ENCODE data around the gene KLHDC4. TPM values are rescaled to one million over a fixed set of nuclear protein-coding genes. Genes with fewer than 3 reads are reported as not detected.

KLHDC4 gene
- total and polyA plus RNA-seq, 2 experiments from 2014 or later = 23.0 to 41.1 TPM

DNA sequence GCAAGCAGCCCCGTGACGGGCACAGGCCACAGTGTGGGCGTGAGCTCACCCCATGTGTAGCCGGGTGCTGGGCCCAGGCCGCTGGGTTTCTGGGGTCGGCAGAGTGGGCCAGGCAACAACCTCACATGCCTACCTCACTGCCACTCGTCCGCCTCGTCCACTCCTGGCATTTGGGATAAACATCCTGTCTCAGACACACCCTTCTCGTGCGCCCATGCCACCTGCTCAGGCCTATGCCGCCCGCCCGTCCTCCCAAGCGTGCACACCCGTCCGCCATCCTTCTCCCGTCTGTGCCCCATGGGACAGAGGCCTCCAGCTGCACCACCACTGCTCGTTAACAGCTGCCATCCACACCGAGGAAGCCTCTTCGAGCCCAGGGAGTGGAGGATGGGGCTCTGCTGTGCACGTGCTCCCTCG lies 64.3 kb downstream of the KLHDC4 start (continued):
- TF ChIP-seq, protein P1, sequence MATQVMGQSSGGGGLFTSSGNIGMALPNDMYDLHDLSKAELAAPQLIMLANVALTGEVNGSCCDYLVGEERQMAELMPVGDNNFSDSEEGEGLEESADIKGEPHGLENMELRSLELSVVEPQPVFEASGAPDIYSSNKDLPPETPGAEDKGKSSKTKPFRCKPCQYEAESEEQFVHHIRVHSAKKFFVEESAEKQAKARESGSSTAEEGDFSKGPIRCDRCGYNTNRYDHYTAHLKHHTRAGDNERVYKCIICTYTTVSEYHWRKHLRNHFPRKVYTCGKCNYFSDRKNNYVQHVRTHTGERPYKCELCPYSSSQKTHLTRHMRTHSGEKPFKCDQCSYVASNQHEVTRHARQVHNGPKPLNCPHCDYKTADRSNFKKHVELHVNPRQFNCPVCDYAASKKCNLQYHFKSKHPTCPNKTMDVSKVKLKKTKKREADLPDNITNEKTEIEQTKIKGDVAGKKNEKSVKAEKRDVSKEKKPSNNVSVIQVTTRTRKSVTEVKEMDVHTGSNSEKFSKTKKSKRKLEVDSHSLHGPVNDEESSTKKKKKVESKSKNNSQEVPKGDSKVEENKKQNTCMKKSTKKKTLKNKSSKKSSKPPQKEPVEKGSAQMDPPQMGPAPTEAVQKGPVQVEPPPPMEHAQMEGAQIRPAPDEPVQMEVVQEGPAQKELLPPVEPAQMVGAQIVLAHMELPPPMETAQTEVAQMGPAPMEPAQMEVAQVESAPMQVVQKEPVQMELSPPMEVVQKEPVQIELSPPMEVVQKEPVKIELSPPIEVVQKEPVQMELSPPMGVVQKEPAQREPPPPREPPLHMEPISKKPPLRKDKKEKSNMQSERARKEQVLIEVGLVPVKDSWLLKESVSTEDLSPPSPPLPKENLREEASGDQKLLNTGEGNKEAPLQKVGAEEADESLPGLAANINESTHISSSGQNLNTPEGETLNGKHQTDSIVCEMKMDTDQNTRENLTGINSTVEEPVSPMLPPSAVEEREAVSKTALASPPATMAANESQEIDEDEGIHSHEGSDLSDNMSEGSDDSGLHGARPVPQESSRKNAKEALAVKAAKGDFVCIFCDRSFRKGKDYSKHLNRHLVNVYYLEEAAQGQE (IDR thresholded peaks at IDR 0.05; ENCODE audit: unreplicated experiment) = no peak
- TF ChIP-seq EZH2phosphoT487 (IDR thresholded peaks at IDR 0.05; ENCODE audit: unreplicated experiment) (no peak), ZNF331 (CRISPR knock-in tag; IDR thresholded peaks at IDR 0.05; ENCODE audit: low read depth) (no peak), NANOG (IDR thresholded peaks at IDR 0.05; ENCODE audit: borderline replicate concordance) (no peak), CREB1 (CRISPR knock-in tag; IDR thresholded peaks at IDR 0.05; ENCODE audit: low read depth) (no peak), EZH2 (IDR thresholded peaks at IDR 0.05; ENCODE audit: low read depth, unreplicated experiment) (no peak), STAT1 (IDR thresholded peaks at IDR 0.05; ENCODE audit: unreplicated experiment) (no peak)
- TF ChIP-seq, protein P2, sequence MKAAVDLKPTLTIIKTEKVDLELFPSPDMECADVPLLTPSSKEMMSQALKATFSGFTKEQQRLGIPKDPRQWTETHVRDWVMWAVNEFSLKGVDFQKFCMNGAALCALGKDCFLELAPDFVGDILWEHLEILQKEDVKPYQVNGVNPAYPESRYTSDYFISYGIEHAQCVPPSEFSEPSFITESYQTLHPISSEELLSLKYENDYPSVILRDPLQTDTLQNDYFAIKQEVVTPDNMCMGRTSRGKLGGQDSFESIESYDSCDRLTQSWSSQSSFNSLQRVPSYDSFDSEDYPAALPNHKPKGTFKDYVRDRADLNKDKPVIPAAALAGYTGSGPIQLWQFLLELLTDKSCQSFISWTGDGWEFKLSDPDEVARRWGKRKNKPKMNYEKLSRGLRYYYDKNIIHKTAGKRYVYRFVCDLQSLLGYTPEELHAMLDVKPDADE (IDR thresholded peaks at IDR 0.05) = no peak
- TF ChIP-seq, protein P3, sequence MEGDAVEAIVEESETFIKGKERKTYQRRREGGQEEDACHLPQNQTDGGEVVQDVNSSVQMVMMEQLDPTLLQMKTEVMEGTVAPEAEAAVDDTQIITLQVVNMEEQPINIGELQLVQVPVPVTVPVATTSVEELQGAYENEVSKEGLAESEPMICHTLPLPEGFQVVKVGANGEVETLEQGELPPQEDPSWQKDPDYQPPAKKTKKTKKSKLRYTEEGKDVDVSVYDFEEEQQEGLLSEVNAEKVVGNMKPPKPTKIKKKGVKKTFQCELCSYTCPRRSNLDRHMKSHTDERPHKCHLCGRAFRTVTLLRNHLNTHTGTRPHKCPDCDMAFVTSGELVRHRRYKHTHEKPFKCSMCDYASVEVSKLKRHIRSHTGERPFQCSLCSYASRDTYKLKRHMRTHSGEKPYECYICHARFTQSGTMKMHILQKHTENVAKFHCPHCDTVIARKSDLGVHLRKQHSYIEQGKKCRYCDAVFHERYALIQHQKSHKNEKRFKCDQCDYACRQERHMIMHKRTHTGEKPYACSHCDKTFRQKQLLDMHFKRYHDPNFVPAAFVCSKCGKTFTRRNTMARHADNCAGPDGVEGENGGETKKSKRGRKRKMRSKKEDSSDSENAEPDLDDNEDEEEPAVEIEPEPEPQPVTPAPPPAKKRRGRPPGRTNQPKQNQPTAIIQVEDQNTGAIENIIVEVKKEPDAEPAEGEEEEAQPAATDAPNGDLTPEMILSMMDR (conservative IDR thresholded peaks at IDR 0.05; ENCODE audit: low read depth in 2 of 2) = no peak

DNA sequence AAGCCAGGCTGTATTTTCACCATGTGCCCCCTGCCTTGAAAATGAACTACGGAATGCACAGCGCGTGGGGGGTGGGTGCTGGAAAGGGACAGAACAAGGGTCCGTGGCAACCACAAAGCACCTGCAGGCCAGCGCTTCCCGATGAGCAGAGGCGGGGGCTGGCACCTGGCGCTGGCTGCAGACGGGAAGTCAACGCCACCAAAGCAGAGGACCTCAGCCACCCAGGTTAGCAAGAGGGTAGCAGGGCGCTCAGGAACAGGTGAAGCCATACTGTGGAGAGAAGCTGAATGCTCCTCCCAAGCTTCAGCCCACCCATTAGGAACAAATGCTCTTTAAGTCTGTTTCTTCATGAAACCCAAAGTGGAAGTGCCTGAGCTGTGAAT lies 64.7 kb downstream of the KLHDC4 start:
- H3K79me2 ChIP-seq (replicated peaks; ENCODE audit: insufficient read depth) = peaks cover 6% of the 10 kb centered on the region
- no peaks in the 10 kb centered on the region for H3K4me1 ChIP-seq (ENCODE audit: insufficient read depth)
- H4K20me1 ChIP-seq (replicated peaks; ENCODE audit: insufficient read depth) = no peaks in the 10 kb centered on the region; the same call in 1 of the 2 replicates
- ATAC-seq (no peak), DNase-seq (ENCODE audit: low spot score) (no peak)
- peaks cover 9% of the 10 kb centered on the region for H3K27me3 Mint-ChIP-seq (ENCODE audit: insufficient read depth, low read depth, poor library complexity)
- H3K27ac ChIP-seq (ENCODE audit: low read depth) = no peak overlapping the region
- H3K4me2 ChIP-seq = no peak overlapping the region
- H3F3A ChIP-seq (replicated peaks; ENCODE audit: low read depth) = peaks cover 7% of the 10 kb centered on the region; the same call in 1 of the 2 replicates
- no peak overlapping the region for H3K4me3 Mint-ChIP-seq
- H3K9me2 ChIP-seq (ENCODE audit: insufficient read depth) = no peaks in the 10 kb centered on the region
- no peaks in the 10 kb centered on the region; the same call in 2 of the 3 replicates for H3K9me3 Mint-ChIP-seq
- no peak overlapping the region for H3K27ac Mint-ChIP-seq
- H2AFZ ChIP-seq = no peak overlapping the region
- no peaks in the 10 kb centered on the region for H3K36me3 ChIP-seq (ENCODE audit: insufficient read depth)
- H3K4me1 Mint-ChIP-seq = peaks cover 9% of the 10 kb centered on the region
- H3K27me3 ChIP-seq (ENCODE audit: insufficient read depth) = no peaks in the 10 kb centered on the region
- H3K4me3 ChIP-seq = no peak overlapping the region
- peaks cover 54% of the 10 kb centered on the region for H3K36me3 Mint-ChIP-seq (ENCODE audit: low read depth)
- TF ChIP-seq ZNF331 (CRISPR knock-in tag; IDR thresholded peaks at IDR 0.05; ENCODE audit: low read depth) (no peak), POLR2AphosphoS5 (IDR thresholded peaks at IDR 0.05; ENCODE audit: low read depth) (no peak), EZH2phosphoT487 (IDR thresholded peaks at IDR 0.05; ENCODE audit: unreplicated experiment) (no peak), JUNB (IDR thresholded peaks at IDR 0.05; ENCODE audit: unreplicated experiment) (no peak), STAT1 (IDR thresholded peaks at IDR 0.05; ENCODE audit: unreplicated experiment) (no peak), CREB1 (CRISPR knock-in tag; IDR thresholded peaks at IDR 0.05; ENCODE audit: low read depth) (no peak), NANOG (IDR thresholded peaks at IDR 0.05; ENCODE audit: borderline replicate concordance) (no peak), ZNF114 (CRISPR knock-in tag; IDR thresholded peaks at IDR 0.05) (no peak)
- TF ChIP-seq, protein P2 (IDR thresholded peaks at IDR 0.05) = no peak
- TF ChIP-seq, protein P3 (conservative IDR thresholded peaks at IDR 0.05; ENCODE audit: low read depth in 2 of 2) = no peak

Measured in GM23338 (cell line).